Peyer's patch (tissue), 4 donors: ENCODE measurements around the gene ABCC6. TPM values are rescaled to one million over a fixed set of nuclear protein-coding genes. Genes with fewer than 3 reads are reported as not detected.
"Not testable (repeated sequence)": the region's sequence is repeated elsewhere in the genome, so short reads cannot be mapped to it uniquely, and the experiment has no call there.

ENCODE experiments used
- DNase-seq, 3 donors: peaks; one replicate each; pipeline ENCODE4 v3.0.0-alpha.2; 2017 to 2019
- H3K27ac ChIP-seq, 4 donors: fragments of 200-600 bp; sonication (generic); one replicate each; pipeline ENCODE4 v1.5.1; 2016 to 2019
- H3K27me3 ChIP-seq, 2 donors: fragments of 200-600 bp; sonication (generic); one replicate each; pipeline ENCODE4 v1.5.1; 2019
- H3K36me3 ChIP-seq, 3 donors: fragments of 200-600 bp; sonication (generic); one replicate each; pipeline ENCODE4 v1.5.1; 2016 to 2019
- H3K4me1 ChIP-seq, 4 donors: fragments of 200-600 bp; sonication (generic); one replicate each; pipeline ENCODE4 v1.5.1; 2016 to 2019
- H3K4me3 ChIP-seq, 4 donors: fragments of 200-600 bp; sonication (generic); 1 replicate in 3 of 4; 2 replicates in 1 of 4; pipeline ENCODE4 v1.5.1; 2016 to 2019; ENCODE audit warnings: mild to moderate bottlenecking in 1 of 4
- H3K9me3 ChIP-seq, 4 donors: fragments of 200-600 bp; sonication (generic); one replicate each; pipeline ENCODE4 v1.5.1; 2016 to 2019; ENCODE audit warnings: mild to moderate bottlenecking in 1 of 4
- total RNA-seq, 4 donors: library from RNA; depleted of rRNA; stranded (reverse); fragments of >200 nt; gene quantifications; one replicate each; pipeline ENCODE4 v1.1.0, GENCODE V29; 2016

ABCC6 gene
- 100 to 1,000 TPM in 1 of 4 donors, 10 to 100 TPM in 3; 12.4 to 113 (median 76.2) TPM for total RNA-seq

- H3K36me3 ChIP-seq, DNase-seq, H3K27me3 ChIP-seq, H3K9me3 ChIP-seq, H3K4me1 ChIP-seq: not testable (repeated sequence)
- Histone ChIP-seq H3K27ac (peak within 1 kb of the TSS in 1 of 4 donors; percentile 46), H3K4me3 (peak within 1 kb of the TSS in 2 of 4 donors; percentile 40 to 41)
These were observed at the start of gene ABCC6 for GRCh38 chr16:16222850-16223661. Gene ABCC6, minus strand, starts transcription at chr16:16223494. Its CDS starts 60 bp downstream, at chr16:16223434.

GRCh38 chr16:16272573-16273221 is 49.4 kb upstream of the ABCC6 start:
- not testable (repeated sequence) for H3K4me3 ChIP-seq, H3K4me1 ChIP-seq, H3K9me3 ChIP-seq, H3K36me3 ChIP-seq, H3K27me3 ChIP-seq, DNase-seq
- H3K27ac ChIP-seq: peak overlapping the region in 1 of 4 donors; percentile 60

GRCh38 chr16:16271658-16272057 is 48.4 kb upstream of the ABCC6 start:
- not testable (repeated sequence) for H3K9me3 ChIP-seq, H3K36me3 ChIP-seq, H3K27me3 ChIP-seq, H3K4me3 ChIP-seq, DNase-seq, H3K27ac ChIP-seq, H3K4me1 ChIP-seq

- not testable (repeated sequence) for H3K27me3 ChIP-seq, H3K4me1 ChIP-seq, H3K27ac ChIP-seq, H3K4me3 ChIP-seq, DNase-seq, H3K36me3 ChIP-seq, H3K9me3 ChIP-seq
These were observed 45.0 kb upstream of the ABCC6 start for GRCh38 chr16:16268185-16268808.

- not testable (repeated sequence) for H3K27ac ChIP-seq, H3K4me1 ChIP-seq, H3K27me3 ChIP-seq
These were observed 44.4 kb upstream of the ABCC6 start for GRCh38 chr16:16267708-16268107.

GRCh38 chr16:16265044-16265443 is 41.8 kb upstream of the ABCC6 start:
- H3K4me3 ChIP-seq, H3K27ac ChIP-seq, H3K36me3 ChIP-seq: not testable (repeated sequence)

More at GRCh38 chr16:16267708-16268107, 44.4 kb upstream of the ABCC6 start:
- not testable (repeated sequence) for H3K9me3 ChIP-seq, DNase-seq, H3K4me3 ChIP-seq, H3K36me3 ChIP-seq

GRCh38 chr16:16263947-16264346 is 40.7 kb upstream of the ABCC6 start:
- DNase-seq, H3K9me3 ChIP-seq, H3K4me1 ChIP-seq, H3K27ac ChIP-seq, H3K4me3 ChIP-seq, H3K36me3 ChIP-seq, H3K27me3 ChIP-seq: not testable (repeated sequence)

More at GRCh38 chr16:16265044-16265443, 41.8 kb upstream of the ABCC6 start:
- not testable (repeated sequence) for H3K27me3 ChIP-seq, H3K4me1 ChIP-seq, H3K9me3 ChIP-seq, DNase-seq

- H3K36me3 ChIP-seq, H3K27me3 ChIP-seq, H3K4me1 ChIP-seq, H3K27ac ChIP-seq, H3K9me3 ChIP-seq, DNase-seq, H3K4me3 ChIP-seq: not testable (repeated sequence)
These were observed 39.8 kb upstream of the ABCC6 start for GRCh38 chr16:16262954-16263555.

GRCh38 chr16:16259971-16260370 is 36.7 kb upstream of the ABCC6 start:
- H3K27ac ChIP-seq, H3K4me1 ChIP-seq, H3K36me3 ChIP-seq, H3K4me3 ChIP-seq, H3K9me3 ChIP-seq, H3K27me3 ChIP-seq, DNase-seq: not testable (repeated sequence)

- not testable (repeated sequence) for H3K27ac ChIP-seq, H3K27me3 ChIP-seq, H3K36me3 ChIP-seq, H3K9me3 ChIP-seq, H3K4me3 ChIP-seq, H3K4me1 ChIP-seq, DNase-seq
These were observed 35.5 kb upstream of the ABCC6 start for GRCh38 chr16:16258822-16259221.

- not testable (repeated sequence) for H3K9me3 ChIP-seq, H3K4me3 ChIP-seq, H3K4me1 ChIP-seq, H3K27me3 ChIP-seq, DNase-seq, H3K27ac ChIP-seq, H3K36me3 ChIP-seq
These were observed 34.1 kb upstream of the ABCC6 start for GRCh38 chr16:16257301-16257923.

- H3K4me3 ChIP-seq, H3K27me3 ChIP-seq, H3K4me1 ChIP-seq, DNase-seq, H3K27ac ChIP-seq, H3K9me3 ChIP-seq, H3K36me3 ChIP-seq: not testable (repeated sequence)
These were observed 29.1 kb upstream of the ABCC6 start for GRCh38 chr16:16252377-16252776.

GRCh38 chr16:16249621-16250330 is 26.5 kb upstream of the ABCC6 start:
- H3K4me3 ChIP-seq, DNase-seq, H3K4me1 ChIP-seq, H3K9me3 ChIP-seq, H3K27me3 ChIP-seq, H3K27ac ChIP-seq, H3K36me3 ChIP-seq: not testable (repeated sequence)

GRCh38 chr16:16247439-16247838 is 24.1 kb upstream of the ABCC6 start:
- not testable (repeated sequence) for DNase-seq, H3K36me3 ChIP-seq, H3K27me3 ChIP-seq, H3K4me3 ChIP-seq, H3K27ac ChIP-seq, H3K9me3 ChIP-seq, H3K4me1 ChIP-seq
